Gastrocnemius medialis (tissue), 4 donors: Measurements from ENCODE around the gene CEPT1.

ENCODE experiments used
- POLR2A ChIP-seq, 2 donors: fragments of 450-650 bp; IDR thresholded peaks; one replicate each; pipeline ENCODE4 v1.6.1; 2017; ENCODE audit warnings: antibody characterized with exemption in 2 of 2, mild to moderate bottlenecking in 2 of 2, moderate library complexity in 2 of 2
- TF ChIP-seq, protein P1 (sequence below), 5 experiments: fragments of 450-650 bp in 3 of 5; fragments of 200-600 bp in 2 of 5; sonication (generic) in 2 of 5; IDR thresholded peaks in 4 of 5; conservative IDR thresholded peaks in 1 of 5; 1 replicate in 4 of 5; 2 replicates in 1 of 5; pipeline ENCODE4 v1.5.1; 2016 to 2019; ENCODE audit warnings: antibody characterized with exemption in 5 of 5, mild to moderate bottlenecking in 3 of 5, moderate library complexity in 3 of 5

DNA sequence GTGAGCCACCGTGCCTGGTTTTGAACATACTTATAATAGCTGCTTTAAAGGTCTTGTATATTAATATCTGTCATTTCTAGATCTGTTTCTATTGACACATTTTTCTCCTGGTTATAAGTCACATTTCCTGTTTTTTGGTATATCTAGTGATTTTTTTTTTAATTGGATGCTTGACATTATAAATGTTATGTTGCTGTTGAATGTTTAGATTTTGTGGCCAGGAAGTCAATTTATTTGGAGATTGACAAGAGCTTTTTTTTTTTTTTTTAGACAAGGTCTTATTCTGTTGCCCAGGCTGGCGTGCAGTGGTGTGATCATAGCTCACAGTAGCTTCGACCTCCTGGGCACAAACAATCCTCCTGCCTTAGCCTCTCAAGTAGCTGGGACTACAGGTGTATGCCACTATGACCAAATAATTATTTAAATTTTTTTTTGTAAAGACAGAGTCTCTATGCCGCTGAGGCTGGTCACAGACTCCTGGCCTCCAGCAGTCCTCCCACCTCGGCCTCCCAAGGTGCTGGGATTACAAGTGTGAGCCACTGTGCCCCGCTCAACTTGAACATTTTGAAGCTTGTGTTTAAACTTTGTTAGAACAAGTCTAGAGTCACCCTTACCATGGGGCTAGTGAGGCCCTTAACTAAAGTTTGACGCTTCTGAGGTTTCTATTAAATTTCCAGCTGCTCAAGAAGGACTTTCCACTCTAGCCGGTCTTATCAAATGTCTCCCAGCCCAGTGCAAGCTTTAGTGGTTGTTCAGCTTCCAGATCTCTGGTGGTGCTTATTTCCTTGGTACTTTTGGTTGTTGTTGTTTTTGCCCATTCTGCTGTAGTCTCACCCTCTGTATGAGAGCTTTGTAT lies 78.9 kb downstream of the CEPT1 start:
- TF ChIP-seq, protein P1, sequence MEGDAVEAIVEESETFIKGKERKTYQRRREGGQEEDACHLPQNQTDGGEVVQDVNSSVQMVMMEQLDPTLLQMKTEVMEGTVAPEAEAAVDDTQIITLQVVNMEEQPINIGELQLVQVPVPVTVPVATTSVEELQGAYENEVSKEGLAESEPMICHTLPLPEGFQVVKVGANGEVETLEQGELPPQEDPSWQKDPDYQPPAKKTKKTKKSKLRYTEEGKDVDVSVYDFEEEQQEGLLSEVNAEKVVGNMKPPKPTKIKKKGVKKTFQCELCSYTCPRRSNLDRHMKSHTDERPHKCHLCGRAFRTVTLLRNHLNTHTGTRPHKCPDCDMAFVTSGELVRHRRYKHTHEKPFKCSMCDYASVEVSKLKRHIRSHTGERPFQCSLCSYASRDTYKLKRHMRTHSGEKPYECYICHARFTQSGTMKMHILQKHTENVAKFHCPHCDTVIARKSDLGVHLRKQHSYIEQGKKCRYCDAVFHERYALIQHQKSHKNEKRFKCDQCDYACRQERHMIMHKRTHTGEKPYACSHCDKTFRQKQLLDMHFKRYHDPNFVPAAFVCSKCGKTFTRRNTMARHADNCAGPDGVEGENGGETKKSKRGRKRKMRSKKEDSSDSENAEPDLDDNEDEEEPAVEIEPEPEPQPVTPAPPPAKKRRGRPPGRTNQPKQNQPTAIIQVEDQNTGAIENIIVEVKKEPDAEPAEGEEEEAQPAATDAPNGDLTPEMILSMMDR (IDR thresholded peaks at IDR 0.05 in 4 of 5, conservative IDR thresholded peaks at IDR 0.05 in 1 of 5): no peak
- TF ChIP-seq POLR2A (IDR thresholded peaks at IDR 0.05): no peak
